Activated effector memory CD4-positive, alpha-beta T cell treated with anti-CD3 and anti-CD28 coated beads, Interleukin-2, amount 50 U/mL, for 16 hours (primary cell): ENCODE results near the gene DMBT1.

Experiments
- DNase-seq: peaks from one replicate; pipeline ENCODE4 v3.0.0-alpha.2; 2020

DMBT1 gene

DNA sequence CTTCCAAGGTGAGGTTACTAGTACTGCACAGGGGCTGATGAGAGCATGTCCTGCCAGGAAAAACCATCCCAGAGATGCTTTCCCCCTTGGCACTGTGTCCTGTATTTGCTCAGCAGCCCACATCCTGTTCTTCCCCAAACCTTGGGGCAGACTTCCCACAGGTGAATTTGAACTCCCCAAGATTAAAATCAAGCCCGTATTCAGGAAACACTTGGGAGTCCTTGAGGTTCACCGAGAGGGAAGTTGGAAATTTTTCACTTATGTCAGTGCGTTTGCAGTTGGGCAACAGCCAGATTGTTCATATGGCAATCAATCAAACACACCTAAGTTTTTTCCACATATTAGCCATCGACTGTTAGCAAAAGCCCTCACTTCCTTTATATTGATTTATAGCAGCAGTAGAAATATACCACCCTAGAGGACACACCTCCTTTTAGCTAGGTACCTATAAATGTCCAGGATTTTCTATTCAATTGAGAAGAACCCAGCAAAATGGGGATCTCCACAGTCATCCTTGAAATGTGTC is at the start of gene DMBT1:
TSS of gene DMBT1 (plus strand) at position 476 of the 526 bp plus-strand sequence. CDS start at position 493, 17 bp downstream.
- DNase-seq: no peak

DNA sequence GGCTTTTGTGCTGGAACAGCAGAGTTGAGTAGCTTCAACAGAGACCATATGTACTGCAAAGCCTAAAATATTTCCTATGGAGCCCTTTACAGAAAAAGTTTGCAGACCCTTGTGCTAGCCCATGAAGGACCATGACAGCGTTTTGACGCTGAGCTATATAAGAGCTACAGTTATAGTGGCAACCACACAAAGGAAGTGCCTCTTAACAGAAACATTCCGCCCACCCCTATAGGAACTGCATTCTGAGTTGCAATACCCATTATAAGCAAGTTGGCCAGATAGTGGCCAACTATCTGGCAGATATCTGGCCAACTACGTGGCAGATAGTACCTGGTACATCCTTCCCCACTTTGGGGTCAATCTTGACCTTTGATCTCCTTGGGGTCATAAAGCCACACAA is 47.5 kb upstream of the DMBT1 start:
- no peak for DNase-seq

DNA sequence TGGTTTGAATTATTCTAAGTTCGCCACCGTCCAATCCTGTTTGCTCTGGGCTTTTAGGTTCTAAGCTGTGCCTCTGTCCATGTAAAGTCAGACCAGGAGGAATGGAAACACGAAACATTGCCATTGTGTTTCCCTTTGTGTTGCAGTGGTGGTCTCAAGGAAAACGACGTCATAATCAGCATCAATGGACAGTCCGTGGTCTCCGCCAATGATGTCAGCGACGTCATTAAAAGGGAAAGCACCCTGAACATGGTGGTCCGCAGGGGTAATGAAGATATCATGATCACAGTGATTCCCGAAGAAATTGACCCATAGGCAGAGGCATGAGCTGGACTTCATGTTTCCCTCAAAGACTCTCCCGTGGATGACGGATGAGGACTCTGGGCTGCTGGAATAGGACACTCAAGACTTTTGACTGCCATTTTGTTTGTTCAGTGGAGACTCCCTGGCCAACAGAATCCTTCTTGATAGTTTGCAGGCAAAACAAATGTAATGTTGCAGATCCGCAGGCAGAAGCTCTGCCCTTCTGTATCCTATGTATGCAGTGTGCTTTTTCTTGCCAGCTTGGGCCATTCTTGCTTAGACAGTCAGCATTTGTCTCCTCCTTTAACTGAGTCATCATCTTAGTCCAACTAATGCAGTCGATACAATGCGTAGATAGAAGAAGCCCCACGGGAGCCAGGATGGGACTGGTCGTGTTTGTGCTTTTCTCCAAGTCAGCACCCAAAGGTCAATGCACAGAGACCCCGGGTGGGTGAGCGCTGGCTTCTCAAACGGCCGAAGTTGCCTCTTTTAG is 46.3 kb upstream of the DMBT1 start:
- no peak for DNase-seq

DNA sequence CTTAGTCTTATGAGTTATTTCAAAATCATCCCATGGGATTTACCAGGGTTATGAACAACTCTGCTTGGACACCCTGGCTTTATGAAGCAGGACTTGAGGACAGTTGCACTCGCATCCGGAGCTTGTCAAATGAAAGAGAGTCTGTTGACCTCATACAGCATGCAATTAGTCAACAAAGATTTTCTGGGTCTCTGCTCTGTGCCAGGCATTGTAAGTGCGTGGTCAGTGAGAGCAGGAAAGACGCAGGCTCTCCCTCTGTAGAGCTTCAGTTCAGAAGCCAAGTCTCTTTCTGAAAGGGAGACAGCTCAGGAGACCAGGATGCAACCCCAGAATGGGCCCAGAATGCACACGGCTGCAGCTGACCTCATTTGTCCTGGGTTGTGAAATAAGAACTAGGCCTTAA is 45.5 kb upstream of the DMBT1 start:
- DNase-seq: no peak

DNA sequence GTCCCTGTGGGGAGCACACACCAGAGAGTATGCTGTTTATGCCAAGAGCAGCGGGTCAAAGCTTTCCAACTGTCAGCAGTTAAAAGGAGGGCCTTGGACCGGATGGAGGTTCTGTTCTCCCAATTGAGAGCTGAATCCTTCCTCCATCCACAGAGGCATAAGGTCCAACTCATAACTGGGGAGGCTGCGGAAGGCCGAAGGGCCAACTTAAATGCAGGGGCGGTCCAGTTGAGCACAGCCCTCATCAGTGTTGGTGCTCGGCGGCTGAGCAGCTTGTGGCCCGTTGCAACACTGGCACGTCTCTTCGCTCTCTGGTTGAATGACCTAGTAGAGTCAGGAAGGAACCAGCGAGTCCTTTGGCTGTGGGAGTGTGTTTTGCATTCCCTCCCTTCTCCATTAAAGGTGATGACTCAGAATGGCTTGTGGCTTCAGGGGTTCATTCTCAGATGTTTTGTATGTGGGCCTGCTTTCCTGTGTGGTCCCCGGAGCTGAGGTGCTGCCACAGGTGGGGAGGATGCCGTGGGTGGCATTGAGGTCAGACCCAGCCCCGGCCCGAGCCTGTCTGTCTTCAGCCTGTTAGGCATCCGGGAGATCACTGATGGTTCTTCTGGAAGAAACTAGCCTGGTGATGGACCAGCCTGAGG is 44.8 kb upstream of the DMBT1 start:
- peak; percentile 85 for DNase-seq

DNA sequence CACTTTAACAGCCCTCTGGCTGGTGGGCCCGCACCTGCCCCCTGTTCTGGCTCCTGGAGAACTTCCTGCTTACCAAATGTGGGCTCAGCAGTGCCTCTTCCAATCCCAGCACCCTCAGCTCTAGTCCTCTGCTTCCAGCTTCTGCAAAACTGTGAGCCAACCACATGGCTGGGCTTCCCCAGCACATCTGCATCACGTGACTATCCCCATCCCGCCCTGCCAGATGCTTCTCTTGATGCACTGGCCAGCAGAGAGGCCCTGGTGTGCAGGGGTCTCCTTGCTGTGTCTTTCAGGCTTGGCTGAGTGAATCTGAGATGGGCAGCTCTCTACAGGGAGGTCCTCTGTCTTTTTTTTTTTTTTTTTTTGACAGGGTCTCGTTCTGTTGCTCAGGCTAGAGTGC is 43.8 kb upstream of the DMBT1 start:
- no peak for DNase-seq

DNA sequence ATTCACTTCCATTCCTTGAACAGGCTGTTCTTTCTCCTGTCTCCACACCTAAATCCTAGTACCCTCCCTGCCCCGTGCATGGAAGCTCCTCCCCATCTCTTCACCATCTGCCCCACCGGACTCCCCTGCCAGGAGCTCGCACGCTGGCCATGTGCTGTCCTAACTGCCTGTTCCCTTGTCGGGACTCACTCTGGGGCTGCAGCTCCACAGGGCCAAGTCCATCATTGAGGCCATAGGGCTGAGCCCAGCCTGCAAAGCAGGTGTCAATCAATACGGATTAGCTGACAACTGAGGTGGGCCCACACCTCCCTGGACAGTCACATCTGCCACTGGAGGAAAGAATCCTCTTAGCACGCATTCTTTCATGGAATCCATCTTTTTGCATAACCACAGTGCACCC is 41.4 kb upstream of the DMBT1 start:
- DNase-seq: no peak

DNA sequence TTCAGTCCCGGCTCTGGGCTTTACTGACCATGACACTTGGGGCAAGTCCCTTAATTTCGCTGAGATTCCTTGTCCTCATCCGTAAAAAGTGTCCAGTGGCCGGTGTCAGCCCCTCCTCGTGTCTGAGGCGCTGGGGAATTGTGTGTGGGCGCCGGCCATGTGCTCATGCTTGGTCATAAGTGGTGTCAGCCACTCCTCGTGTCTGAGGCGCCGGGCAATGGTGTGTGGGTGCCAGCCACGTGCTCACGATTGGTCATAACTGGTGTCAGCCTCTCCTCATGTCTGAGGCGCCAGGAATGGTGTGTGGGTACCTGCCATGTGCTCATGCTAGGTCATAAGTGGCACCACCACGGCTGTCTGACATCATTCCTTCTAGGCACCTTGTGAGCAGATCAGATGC is 40.7 kb upstream of the DMBT1 start:
- DNase-seq: no peak

DNA sequence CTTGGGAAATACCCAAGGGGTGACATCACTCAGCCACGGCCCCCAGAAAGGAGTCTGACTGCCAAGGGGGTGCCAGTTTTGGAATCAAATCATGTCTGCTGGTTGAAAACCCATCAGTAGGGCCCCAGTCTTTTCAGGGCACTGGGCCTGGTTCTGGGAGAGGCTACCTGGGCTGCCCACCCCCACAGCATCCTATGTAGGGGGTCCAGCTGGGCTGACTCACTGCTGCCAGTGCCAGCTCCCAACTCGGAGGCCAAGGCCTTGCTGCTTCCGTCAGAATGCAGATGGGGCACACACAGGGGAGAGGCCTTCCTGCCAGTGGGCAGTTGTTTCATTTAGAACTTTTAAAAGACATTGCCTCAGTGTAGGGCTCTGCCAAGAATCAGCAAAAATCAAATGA is 39.5 kb upstream of the DMBT1 start:
- DNase-seq: no peak

DNA sequence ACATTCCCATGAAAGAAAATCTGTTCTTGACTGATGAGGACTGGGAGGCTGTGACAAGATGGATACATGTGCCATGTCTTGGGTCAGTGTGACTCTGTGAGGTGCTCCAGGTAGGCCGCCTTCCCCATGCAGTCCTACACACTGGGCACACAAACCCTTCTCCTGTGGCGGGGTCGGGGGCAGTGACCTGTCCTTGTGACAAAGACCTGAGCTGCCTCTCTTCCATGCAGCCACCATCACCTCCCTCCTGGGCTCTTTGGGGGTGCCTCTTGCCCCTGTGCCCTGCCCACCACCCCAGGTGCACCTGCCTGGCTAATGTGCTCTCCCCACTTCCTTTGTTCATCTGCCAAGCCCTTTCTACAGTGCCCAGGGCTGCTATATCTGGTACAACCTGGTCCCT is 35.7 kb upstream of the DMBT1 start:
- DNase-seq: no peak

DNA sequence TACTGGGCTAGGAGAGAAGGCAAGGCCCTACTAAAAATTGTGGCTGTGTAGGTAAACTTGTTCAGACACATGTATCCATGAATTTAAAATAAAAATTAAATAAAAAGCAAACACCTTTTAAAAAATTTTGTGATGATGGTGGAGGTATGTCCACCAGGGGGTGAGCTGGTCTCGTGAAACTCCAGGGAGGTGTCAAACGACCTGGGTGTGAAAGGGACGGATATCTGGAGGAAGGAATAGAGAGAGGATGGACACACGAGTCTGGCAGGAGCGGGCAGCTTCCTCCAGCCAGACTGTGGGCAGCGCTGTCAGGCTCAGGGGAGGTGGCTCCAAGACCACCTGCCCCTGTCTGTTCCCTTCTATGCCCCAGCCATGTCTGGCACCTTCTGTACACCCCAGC is 34.8 kb upstream of the DMBT1 start:
- no peak for DNase-seq

DNA sequence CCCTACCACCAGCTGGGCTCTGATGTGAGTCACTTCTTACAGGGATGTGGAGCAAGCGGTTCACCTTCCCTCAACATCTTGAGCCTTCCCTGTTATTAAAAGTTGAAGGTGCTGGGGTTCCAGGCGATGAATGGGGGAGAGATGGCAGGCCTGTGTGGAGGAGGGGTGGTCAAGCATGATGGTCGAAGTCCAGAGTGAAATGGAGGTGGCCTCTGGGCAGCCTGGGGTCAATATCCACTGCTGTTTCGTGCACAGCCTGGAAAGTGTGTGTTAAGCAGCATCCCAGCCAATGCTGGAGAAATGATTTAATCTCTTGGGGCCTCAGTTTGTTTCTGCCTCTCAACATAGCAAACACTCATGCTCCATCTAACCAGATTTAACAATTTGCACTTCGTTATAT is 33.7 kb upstream of the DMBT1 start:
- DNase-seq: no peak

DNA sequence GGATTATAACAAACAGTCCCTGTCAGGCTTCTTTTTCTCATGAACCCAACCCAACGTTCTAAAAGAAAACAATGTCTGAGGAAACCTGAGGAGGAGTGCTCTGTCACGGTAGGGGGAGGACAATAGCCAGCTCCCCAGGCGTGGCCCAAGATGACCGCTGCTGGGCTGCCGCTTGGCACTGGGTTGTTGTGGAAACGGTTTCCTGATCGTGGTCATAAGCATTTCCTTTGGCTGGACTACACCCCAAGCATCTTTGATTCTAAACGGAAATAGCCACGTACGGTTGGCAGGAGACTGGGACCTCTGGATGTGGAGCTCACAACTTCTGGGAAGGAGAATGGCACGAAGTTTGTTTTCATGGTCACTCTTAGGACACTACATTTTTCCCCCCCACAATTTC is 30.4 kb upstream of the DMBT1 start:
- no peak for DNase-seq

DNA sequence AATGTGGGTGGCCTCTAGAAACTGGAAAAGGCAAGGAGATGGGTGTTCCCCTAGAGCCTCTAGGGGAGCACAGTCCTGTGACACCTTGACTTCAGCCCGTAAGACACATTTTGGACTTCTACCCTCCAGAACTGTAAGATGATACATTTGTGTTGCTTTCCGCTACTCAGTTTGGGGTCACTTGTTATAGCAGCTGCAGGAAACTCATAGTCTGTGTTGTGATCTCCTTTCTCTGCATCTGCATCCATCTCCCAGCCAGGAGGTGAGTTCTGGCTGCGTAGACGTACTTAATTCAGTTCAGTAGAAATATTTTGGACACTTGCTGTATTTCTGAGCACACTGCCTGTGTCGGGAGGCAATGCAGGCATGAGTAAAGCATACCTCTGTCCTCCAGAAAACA is 29.3 kb upstream of the DMBT1 start:
- DNase-seq: no peak

DNA sequence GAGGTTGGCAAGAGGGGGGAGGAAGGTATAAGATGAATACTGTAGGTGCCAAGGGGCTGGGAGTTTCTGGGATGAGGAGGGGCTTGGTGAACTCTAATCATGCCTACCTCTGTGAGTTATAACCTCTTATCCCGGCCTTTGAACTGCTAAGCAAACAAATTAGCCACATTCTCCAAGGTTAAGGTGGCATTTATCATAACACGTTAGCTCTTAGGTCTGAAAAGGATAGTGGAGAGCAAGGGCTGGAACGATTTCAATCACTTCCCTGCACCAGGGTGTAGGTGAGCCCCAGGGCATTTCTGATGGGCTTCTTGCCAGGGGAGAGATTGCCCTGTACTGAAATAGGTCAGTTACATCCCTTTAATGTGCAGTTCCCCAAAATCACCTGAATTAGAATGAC is 28.6 kb upstream of the DMBT1 start:
- no peak for DNase-seq

DNA sequence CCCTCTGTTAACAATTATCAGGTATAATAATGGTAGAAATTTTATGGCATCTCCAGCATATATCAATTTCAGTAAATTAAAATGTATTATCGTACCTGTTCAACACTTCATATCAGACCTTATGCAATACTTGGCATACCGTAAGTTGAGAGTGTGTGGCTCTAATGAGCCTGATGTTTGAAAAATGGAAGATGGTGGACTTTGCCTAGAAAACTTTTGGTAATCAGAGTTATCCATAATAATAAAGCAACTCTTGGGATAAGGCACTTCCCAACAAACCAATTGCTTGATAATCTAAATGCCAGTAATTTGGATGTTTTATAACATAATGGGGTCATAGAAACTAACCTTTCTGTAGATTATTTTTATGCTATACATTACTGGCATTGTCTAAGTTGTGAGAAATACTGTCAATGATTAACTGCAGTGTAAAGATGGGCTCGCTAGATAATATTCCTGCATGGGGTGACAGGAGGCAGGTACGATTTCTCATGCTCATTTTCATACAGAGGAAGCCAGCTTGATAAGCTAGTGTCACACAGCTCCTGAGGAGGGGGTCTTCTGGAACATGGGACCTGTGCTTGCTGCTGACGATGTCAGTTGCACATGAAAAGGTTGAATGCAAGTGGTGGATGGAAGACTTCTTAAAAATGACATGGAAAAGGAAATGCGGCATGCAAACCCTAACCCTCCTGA is 27.8 kb upstream of the DMBT1 start:
- DNase-seq: no peak

DNA sequence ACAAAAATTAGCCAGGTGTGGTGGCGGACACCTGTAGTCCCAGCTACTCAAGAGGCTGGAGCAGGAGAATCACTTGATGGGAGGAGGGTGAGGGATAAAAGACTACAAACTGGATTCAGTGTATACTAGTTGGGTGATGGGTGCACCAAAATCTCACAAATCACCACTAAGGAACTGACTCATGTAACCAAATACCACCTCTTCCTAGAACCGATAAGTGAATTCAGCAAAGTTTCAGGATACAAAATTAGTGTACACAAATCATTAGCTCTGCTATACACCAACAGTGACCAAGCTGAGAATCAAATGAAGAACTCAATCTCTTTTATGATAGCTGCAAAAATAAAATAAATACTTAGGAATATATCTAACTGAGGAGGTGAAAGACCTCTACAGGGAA is 23.0 kb upstream of the DMBT1 start:
- no peak for DNase-seq

DNA sequence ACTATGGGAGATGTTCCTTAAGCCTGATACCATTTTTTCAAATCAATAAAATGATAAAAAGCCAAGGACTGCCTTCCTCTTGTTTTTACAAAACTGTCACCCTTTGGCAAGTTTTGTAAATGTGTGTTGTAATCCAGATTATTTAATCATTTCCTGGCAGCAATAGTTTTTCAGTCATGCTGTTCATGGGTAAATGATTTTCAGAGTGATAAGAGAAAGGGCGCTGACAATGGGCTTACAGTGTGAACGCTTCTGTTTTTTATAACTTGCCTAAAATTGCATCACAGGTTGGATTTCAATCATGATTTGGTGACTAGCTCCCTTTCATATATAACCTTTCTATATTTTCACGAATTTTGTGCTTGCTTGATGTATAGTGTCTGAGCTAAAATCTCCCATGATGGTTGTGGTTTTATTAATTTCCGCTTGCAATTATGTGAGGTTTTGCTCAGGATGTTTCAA is 19.0 kb upstream of the DMBT1 start:
- DNase-seq: no peak

DNA sequence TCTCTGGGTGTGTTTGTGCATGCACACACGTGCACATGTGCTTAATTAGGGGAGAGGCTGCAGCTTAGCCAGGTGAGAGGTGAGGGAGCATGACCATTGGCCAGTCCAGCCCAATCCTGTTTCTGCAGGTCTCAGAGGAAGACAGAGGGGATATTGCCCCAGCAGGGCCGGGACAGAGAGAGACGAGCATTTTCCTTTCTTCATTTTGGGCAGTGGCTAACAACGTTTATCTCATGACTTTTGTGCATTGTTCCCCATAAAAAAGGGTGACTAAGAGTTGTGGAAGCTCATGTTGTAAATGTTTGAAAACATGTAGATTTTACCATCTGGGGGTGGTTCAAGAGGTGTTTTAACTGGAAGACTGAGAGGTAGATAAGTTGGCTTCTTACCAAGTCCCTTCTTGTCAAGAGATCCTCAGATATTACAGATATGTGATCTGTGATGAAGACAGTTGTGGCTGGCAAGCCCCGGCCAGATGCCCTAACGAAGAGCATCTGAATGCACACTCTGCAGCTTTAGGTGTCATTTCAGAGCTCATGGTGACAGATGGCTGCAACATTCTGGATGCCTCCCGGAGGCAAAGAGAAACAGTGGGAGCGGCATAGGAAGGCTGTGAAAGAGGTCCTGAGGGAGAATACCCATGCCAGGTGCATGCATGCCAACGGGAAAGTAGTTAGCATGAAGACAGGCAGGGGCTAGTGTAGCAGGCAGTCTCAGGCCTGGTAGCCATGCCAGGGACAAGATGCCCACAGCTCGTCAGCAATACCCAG is 16.7 kb upstream of the DMBT1 start:
- no peak for DNase-seq

DNA sequence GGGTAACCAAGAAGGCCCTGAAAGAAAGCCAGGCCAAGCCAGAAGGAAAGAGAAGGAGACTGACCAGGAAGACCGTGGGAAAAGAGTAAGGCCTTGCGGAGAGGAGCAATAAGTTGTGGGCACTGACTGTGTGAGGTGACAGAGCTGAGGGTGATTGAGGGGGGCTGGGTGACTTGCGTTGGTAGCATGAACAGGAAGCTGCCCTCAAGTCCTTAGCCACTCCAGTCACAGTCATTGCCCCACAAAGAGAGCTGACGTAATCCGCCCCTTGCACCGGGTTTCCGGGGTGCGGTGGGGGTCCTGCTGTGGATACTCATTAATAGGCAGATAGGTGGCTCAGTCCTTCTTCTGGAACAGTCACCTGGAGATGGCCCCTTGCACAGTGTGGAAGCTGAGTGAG is 16.1 kb upstream of the DMBT1 start:
- no peak for DNase-seq

DNA sequence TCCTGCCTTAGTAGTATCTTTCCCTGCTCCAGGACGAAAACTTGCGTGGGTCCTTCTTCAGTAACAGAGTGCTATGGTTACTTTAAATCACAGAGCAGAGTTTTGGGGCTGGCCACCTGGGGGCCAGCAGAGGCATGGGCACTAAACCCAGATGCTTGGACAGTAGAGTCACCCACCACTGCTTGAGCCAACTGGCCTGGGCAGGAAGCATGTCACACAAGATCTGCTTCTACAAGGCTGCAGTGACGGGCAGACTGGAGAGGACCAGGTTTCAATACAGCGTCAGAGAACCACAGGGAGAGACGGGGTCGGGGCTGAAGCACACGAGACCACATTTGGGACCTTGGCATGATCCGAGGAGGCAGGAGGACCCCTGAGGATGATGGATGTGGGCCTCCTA is 14.3 kb upstream of the DMBT1 start:
- no peak for DNase-seq

DNA sequence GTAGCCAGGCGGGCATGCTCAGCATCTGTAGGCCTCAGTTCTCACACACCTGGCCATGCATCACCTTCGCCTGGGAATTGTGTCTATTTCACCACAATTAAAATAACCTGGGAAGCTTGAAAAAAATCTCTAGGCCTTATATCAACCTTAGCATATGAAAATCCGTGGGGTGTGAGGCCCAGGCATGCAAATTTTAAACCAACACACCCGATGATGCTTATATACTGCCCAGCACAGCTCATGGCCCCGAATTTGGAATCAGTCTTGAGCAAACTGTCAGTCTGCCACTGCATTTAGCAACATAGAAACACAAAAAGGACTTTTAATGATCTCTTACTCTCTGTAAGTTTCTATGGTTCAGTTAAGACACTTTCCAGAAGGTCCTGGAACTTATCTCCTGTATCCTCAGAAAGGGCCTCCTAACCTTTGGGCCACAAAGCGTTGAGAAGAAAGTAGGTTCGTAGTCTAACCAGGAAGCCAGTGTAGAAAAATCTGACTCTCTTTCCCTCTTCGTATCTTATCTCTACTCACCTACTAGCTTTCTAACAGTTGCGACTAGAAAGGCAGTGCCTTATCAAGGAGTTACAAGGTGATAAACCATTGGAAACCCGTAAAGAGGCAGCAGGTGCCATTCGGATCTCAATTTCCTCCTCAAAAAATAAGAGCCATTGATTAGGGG is 12.0 kb upstream of the DMBT1 start:
- DNase-seq: no peak
